Skeletal muscle satellite cell (primary cell): ENCODE data around the gene ANKRD24.
"Not testable (repeated sequence)": the region's sequence is repeated elsewhere in the genome, so short reads cannot be mapped to it uniquely, and the experiment has no call there.

Experiments
- H3K27me3 ChIP-seq: 2 replicates; pipeline ENCODE4 v1.7.0; 2013; ENCODE audit warnings: low read length; ENCODE audit not compliant: control insufficient read depth, insufficient read depth
- H3K36me3 ChIP-seq: 2 replicates; pipeline ENCODE4 v1.7.0; 2013; ENCODE audit warnings: mild to moderate bottlenecking, control low read depth, low read length; ENCODE audit not compliant: insufficient read depth
- H3K4me1 ChIP-seq: 2 replicates; pipeline ENCODE4 v1.7.0; 2013; ENCODE audit warnings: low read length; ENCODE audit not compliant: control insufficient read depth, insufficient read depth
- H3K4me2 ChIP-seq: 2 replicates; pipeline ENCODE4 v1.7.0; 2013; ENCODE audit warnings: mild to moderate bottlenecking, low read length
- H3K4me3 ChIP-seq: 2 replicates; pipeline ENCODE4 v1.7.0; 2013; ENCODE audit warnings: low read length
- H3K9ac ChIP-seq: 2 replicates; pipeline ENCODE4 v1.7.0; 2013; ENCODE audit warnings: mild to moderate bottlenecking, low read depth, low read length, moderate library complexity
- H3K9me3 ChIP-seq: replicated peaks from 2 replicates; pipeline ENCODE4 v1.7.0; 2013; ENCODE audit warnings: mild to moderate bottlenecking, control low read depth, low read length

Gene ANKRD24

DNA sequence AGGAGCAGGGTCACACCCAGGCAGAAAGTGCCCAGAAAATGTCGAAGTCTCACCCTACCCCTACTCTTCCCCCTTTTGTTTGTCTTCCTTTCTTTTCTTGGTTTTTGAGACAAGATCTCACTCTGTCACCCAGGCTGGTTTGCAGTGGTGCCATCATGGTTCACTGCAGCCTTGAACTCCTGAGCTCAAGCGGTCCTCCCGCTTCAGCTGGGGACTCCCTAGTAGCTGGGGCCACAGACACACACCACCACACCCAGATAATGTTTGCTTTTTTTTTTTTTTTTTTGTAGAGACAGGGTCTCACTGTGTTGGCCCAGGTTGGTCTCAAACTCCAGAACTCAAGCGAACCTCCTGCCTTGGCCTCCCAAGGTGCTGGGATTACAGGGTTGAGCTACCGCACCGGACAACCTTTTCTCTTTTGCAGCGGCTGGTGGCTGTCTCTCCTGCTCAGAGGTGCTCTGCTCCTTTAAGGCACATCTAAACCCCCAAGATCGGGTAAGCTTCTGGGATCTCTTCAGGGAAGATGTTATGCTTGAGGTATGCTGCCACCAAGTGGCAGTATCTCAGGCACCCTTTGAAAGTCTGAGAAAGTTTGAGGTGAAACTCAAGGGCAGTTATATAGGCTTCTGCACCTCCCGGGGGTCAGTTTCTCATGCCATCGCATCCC is 24.5 kb downstream of the ANKRD24 start:
- Histone ChIP-seq H3K36me3 (no peaks in the 10 kb centered on the region), H3K4me1 (peaks cover 5% of the 10 kb centered on the region), H3K4me3 (no peak overlapping the region), H3K27me3 (peaks cover under 1% of the 10 kb centered on the region), H3K9me3 (no peaks in the 10 kb centered on the region), H3K4me2 (no peak overlapping the region), H3K9ac (no peak overlapping the region)

DNA sequence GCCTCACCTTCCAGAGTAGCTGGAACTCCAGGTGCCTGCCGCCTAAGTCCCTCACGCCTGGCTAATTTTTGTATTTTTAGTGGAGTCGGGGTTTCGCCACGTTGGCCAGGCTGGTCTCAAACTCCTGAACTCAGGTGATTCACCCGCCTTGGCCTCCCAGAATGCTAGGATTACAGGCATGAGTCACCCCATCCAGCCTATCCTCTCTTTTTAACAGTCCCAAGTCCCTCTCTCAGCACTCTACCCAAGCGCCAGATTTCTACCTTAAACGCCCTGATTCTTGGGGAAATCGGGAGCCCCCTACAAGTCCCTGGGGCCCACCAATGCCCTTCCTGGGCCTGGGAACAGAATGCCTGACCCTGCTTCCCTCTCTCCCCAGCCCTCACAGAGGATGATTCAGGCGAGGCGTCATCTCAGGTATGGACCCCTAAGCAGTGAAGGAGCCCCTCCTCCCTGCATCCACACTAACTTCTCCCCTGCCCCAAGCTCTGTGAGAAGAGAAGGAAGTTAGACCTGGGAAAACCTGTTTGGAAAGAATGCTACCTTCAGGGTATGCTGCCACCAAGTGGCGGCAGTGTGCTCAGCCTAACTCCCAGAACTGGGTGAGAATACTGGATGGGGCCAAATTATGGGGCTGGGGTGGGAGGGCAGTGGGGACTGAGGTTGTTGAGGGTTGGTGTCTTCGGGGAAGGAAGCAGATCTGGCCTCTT is 26.1 kb downstream of the ANKRD24 start:
- H3K9ac ChIP-seq, result no peak overlapping the region

DNA sequence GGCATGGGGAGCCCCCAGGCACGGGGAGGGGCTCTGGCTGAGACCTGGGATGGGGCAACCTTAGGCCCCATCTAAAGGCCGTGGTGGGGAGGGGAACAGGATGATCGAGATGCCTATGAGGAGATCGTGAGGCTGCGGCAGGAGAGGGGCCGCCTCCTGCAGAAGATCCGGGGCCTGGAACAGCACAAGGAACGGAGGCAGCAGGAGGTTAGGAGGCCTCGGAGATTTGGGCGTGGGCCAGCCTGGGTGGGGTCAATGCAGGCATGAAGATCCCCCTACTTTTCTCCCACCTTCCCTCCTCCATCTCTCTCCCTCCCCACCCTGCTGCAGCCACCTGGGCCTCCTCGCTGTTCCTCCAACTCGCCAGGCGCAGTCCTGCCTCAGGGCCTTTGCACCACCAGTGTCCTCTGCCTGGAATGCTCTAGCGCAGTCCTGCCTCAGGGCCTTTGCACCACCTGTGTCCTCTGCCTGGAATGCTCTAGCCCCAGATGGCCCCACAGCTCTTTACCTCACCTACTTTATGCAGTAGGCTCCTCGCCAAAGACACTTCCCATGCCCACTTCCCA is 27.8 kb downstream of the ANKRD24 start:
- Histone ChIP-seq H3K9me3 (no peaks in the 10 kb centered on the region), H3K9ac (no peak overlapping the region), H3K4me1 (peaks cover 5% of the 10 kb centered on the region), H3K4me3 (no peak overlapping the region), H3K36me3 (no peaks in the 10 kb centered on the region), H3K4me2 (no peak overlapping the region), H3K27me3 (peaks cover 10% of the 10 kb centered on the region)

More for the DNA sequence above, 26.1 kb downstream of the ANKRD24 start:
- H3K4me2 ChIP-seq, result no peak overlapping the region
- peaks cover 5% of the 10 kb centered on the region for H3K4me1 ChIP-seq
- no peak overlapping the region for H3K4me3 ChIP-seq
- H3K27me3 ChIP-seq, result peaks cover 6% of the 10 kb centered on the region
- no peaks in the 10 kb centered on the region for H3K9me3 ChIP-seq
- no peaks in the 10 kb centered on the region for H3K36me3 ChIP-seq

DNA sequence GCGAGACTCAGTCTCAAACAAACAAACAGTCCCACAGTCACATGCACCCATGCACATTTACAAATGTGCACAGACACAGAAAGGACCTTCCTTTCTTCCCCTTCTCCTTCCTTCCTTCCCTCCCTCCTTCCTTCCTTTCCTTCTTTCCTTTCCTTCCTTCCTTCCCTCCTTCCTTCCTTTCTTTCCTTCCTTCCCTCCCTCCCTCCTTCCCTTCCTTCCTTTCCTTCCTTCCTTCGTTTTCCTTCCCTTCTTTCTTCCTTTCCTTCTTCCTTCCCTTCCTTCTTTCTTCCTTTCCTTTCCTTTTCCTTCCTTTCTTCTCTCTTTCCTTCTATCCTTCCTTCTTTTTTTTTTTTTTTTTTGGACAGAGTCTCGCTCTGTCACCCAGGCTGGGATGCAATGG is 30.6 kb downstream of the ANKRD24 start:
- Histone ChIP-seq H3K4me1 (peaks cover 5% of the 10 kb centered on the region), H3K4me3 (no peak overlapping the region), H3K9ac (no peak overlapping the region), H3K36me3 (no peaks in the 10 kb centered on the region), H3K9me3 (no peaks in the 10 kb centered on the region), H3K4me2 (no peak overlapping the region), H3K27me3 (peaks cover 10% of the 10 kb centered on the region)

DNA sequence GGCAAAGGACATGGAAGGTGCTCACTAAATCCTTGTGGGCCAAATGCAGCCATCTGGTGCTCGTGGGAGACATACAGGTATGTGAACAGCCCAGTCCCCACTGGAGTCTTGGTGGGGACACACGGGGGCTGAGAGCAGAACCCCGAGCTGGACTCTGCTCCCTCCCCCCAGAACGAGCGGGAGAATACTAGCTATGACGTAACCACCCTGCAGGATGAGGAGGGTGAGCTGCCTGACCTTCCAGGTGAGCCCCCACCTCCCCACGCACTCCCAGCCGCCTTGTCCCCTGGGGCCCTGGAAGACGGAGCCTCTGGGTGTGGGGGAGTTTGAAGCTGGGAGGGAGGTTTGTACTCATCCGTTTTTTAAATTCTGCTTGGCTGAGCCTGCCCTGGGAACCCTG is 33.3 kb downstream of the ANKRD24 start:
- Histone ChIP-seq H3K9me3 (no peaks in the 10 kb centered on the region), H3K9ac (no peak overlapping the region), H3K4me2 (no peak overlapping the region), H3K4me3 (no peak overlapping the region), H3K4me1 (no peaks in the 10 kb centered on the region), H3K36me3 (no peaks in the 10 kb centered on the region), H3K27me3 (peaks cover 10% of the 10 kb centered on the region)

DNA sequence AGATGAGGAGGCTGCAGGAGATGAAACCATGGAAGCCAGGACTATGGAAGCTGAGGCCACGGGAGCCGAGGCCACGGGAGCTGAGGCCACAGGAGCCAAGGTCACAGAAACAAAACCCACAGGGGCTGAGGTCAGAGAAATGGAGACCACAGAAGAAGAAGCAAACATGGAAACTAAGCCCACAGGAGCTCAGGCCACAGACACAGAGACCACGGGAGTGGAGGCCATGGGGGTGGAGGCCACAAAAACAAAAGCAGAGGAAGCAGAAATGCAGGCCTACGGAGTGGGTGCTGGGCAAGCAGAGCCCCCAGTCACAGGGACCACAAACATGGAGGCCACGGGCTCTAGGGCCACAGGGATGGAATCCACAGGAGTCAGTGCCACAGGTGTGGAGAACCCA is 34.4 kb downstream of the ANKRD24 start:
- Histone ChIP-seq H3K27me3 (peaks cover 10% of the 10 kb centered on the region), H3K9ac (no peak overlapping the region), H3K9me3 (no peaks in the 10 kb centered on the region), H3K4me3 (no peak overlapping the region), H3K4me2 (no peak overlapping the region), H3K36me3 (no peaks in the 10 kb centered on the region), H3K4me1 (no peaks in the 10 kb centered on the region)

DNA sequence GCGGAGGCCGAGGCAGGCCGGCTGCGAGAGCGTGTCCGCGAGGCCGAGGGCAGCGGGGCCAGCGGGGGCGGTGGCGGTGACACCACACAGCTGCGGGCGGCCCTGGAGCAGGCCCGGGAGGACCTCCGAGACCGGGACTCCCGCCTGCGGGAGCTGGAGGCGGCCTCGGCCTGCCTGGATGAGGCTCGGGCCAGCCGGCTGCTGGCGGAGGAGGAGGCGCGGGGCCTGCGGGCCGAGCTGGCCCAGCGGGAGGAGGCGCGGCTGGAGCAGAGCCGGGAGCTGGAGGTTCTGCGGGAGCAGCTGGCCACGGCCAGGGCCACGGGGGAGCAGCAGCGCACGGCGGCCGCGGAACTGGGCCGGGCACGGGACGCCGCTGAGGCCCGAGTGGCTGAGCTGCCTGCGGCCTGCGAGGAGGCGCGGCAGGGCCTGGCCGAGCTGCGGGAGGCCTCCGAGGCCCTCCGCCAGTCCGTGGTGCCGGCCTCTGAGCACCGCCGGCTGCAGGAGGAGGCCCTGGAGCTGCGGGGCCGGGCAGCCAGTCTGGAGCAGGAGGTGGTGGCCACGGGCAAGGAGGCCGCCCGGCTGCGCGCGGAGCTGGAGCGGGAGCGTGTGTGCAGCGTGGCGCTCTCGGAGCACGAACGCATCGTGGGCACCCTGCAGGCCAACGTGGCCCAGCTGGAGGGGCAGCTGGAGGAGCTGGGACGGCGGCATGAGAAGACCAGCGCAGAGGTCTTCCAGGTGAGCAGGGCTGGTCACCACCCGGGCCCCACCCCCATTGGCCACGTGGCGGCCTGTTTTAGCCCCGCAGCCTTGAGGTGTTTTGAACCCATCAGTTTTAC is 35.2 kb downstream of the ANKRD24 start:
- no peak overlapping the region for H3K9ac ChIP-seq
- H3K4me3 ChIP-seq, result no peak overlapping the region
- no peaks in the 10 kb centered on the region for H3K4me1 ChIP-seq
- peaks cover 5% of the 10 kb centered on the region for H3K27me3 ChIP-seq
- no peaks in the 10 kb centered on the region for H3K9me3 ChIP-seq
- H3K4me2 ChIP-seq, result no peak overlapping the region
- no peaks in the 10 kb centered on the region for H3K36me3 ChIP-seq

DNA sequence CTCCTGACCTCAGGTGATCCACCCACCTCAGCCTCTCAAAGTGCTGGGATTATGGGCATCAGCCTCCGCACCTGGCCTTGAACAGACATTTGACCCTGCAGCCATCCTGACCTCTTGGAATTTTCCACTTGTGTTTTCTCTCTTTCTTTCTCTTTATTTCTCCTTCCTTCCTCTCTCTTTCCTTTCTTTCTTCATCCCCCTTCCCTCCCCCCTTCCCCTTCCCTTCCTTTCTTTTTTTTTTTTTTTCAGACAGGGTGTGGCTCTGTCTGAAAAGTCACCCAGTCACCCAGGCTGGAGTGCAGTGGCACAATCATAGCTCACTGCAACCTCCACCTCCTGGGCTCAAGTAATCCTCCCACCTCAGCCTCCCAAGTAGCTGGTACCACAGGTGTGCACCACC is 36.0 kb downstream of the ANKRD24 start:
- not testable (repeated sequence) for H3K4me3 ChIP-seq, H3K9ac ChIP-seq, H3K27me3 ChIP-seq, H3K4me2 ChIP-seq, H3K36me3 ChIP-seq, H3K9me3 ChIP-seq, H3K4me1 ChIP-seq

DNA sequence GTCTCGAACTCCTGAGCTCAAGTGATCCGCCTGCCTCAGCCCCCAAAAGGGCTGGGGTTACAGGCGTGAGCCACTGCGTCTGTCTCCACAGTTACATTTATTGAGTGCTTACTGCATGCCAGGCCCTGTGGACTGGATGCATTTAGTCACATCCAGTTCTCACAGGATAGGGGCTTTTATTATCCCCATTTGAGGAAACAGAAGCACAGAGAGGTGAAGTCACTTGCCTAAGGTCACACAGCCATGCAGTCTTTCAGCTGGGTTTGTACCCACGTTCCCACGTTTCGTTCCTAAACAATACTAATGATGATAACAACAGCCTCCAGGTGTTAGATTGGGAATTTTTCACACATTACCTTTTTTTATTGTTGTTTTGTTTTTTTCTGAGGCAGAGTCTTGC is 37.7 kb downstream of the ANKRD24 start:
- Histone ChIP-seq H3K36me3 (no peaks in the 10 kb centered on the region), H3K9ac (no peak overlapping the region), H3K9me3 (no peaks in the 10 kb centered on the region), H3K4me2 (no peak overlapping the region), H3K4me3 (no peak overlapping the region), H3K27me3 (no peaks in the 10 kb centered on the region), H3K4me1 (no peaks in the 10 kb centered on the region)

DNA sequence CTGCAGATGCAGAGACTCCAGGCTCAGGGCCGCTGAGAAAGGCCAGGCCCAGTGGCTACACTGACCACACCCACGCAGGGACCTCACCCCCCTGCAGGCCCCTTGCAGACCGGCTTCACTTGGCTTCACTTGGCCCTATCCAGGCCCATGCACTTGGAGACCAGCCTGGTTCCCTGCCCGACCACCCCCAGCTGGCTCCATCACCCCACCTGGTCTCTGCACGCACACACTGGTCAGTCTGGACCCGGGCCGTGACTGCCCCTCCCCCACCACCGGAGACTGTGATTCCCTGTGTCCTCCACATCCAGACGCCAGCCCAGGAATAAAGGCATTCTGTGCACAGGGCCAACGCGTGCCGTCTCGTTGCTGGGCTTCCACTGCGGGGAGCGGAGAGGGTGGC is 42.0 kb downstream of the ANKRD24 start:
- no peak overlapping the region for H3K4me2 ChIP-seq
- peaks cover 12% of the 10 kb centered on the region for H3K4me1 ChIP-seq
- no peaks in the 10 kb centered on the region for H3K9me3 ChIP-seq
- no peak overlapping the region for H3K9ac ChIP-seq
- peaks cover 18% of the 10 kb centered on the region for H3K27me3 ChIP-seq
- H3K4me3 ChIP-seq, result no peak overlapping the region
- no peaks in the 10 kb centered on the region for H3K36me3 ChIP-seq

DNA sequence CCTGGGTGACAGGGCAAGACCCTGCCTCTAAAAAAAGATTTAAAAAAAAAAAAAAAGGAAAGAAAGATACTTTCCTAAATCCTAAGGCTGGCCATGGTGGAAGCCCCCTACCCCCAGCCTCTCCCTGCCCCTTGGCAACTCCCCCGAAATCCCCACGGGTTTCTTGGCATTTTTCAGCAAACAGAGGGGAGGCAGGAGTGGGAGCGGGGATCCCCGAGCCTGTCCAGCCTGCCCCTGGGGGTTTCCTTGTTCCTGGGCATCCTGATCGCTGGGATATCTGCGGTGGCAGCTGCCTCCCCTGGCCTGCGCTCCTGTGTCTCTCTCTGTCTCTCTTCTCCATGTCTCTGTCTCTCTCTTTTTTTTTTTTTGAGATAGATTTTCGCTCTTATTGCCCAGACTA is 43.4 kb downstream of the ANKRD24 start:
- Histone ChIP-seq H3K4me3 (no peak overlapping the region), H3K27me3 (peaks cover 18% of the 10 kb centered on the region), H3K9me3 (no peaks in the 10 kb centered on the region), H3K4me1 (peaks cover 14% of the 10 kb centered on the region), H3K9ac (no peak overlapping the region), H3K4me2 (no peak overlapping the region), H3K36me3 (no peaks in the 10 kb centered on the region)
